Immature natural killer cell (primary cell): ENCODE data around the gene REX1BD. TPM values are rescaled to one million over a fixed set of nuclear protein-coding genes. Genes with fewer than 3 reads are reported as not detected.
"Not testable (repeated sequence)": the region's sequence is repeated elsewhere in the genome, so short reads cannot be mapped to it uniquely, and the experiment has no call there.

Source experiments
- DNase-seq, 3 donors: peaks; one replicate each; pipeline ENCODE4 v3.0.0; 2022; ENCODE audit warnings: mixed read lengths in 1 of 3
- H3K27ac Mint-ChIP-seq, 6 donors: one replicate each; pipeline ENCODE4 v1.8.0; 2020; ENCODE audit warnings: mixed read lengths in 6 of 6, mild to moderate bottlenecking in 5 of 6, inconsistent platforms in 4 of 6, moderate library complexity in 3 of 6
- H3K27me3 Mint-ChIP-seq, 3 donors: one replicate each; pipeline ENCODE4 v1.8.0; 2020 to 2021; ENCODE audit warnings: low read depth in 3 of 3, mild to moderate bottlenecking in 3 of 3, mixed read lengths in 3 of 3, moderate library complexity in 3 of 3, inconsistent platforms in 1 of 3
- H3K36me3 Mint-ChIP-seq, 3 donors: one replicate each; pipeline ENCODE4 v1.8.0; 2020; ENCODE audit warnings: mixed read lengths in 3 of 3, inconsistent platforms in 2 of 3, mild to moderate bottlenecking in 2 of 3
- H3K4me1 Mint-ChIP-seq, 2 donors: one replicate each; pipeline ENCODE4 v1.8.0; 2020; ENCODE audit warnings: inconsistent platforms in 2 of 2, mild to moderate bottlenecking in 2 of 2, mixed read lengths in 2 of 2, moderate library complexity in 1 of 2
- H3K4me3 Mint-ChIP-seq, 5 donors: one replicate each; pipeline ENCODE4 v1.8.0; 2020; ENCODE audit warnings: mild to moderate bottlenecking in 5 of 5, mixed read lengths in 5 of 5, inconsistent platforms in 3 of 5, moderate library complexity in 3 of 5
- H3K9me3 Mint-ChIP-seq, 6 donors: one replicate each; pipeline ENCODE4 v1.8.0; 2020; ENCODE audit warnings: mild to moderate bottlenecking in 6 of 6, mixed read lengths in 6 of 6, inconsistent platforms in 4 of 6, moderate library complexity in 3 of 6
- polyA plus RNA-seq, 3 donors: library from polyadenylated mRNA; unstranded; fragments of 300-500 nt; fragmentation: Illumina TruSeq; gene quantifications; one replicate each; pipeline ENCODE4 v1.2.3, GENCODE V29; 2021

The REX1BD gene
- 100 to 1,000 TPM; 123 to 175 (median 146) TPM for polyA plus RNA-seq

GRCh38 chr19:18588611-18589379, at the start of gene REX1BD:
REX1BD (plus strand) TSS chr19:18588798; CDS start chr19:18588802, 4 bp downstream.
- H3K9me3 Mint-ChIP-seq: no peaks in the 10 kb centered on the region
- peak within 1 kb of the TSS; percentile 86 to 96 (median 92) for H3K4me3 Mint-ChIP-seq
- H3K27ac Mint-ChIP-seq: peak within 1 kb of the TSS; percentile 91 to 97 (median 94)
- H3K27me3 Mint-ChIP-seq: peaks cover 0 to 9% (median 0%) of the 10 kb centered on the region in 3 donors
- no peaks in the 10 kb centered on the region for H3K36me3 Mint-ChIP-seq
- peak; percentile 82 to 85 (median 83) for DNase-seq
- peaks cover 29 to 33% of the 10 kb centered on the region in 2 donors for H3K4me1 Mint-ChIP-seq

- Mint-ChIP-seq H3K4me3 (no peak overlapping the region), H3K27me3 (peaks cover 0 to 9% (median 0%) of the 10 kb centered on the region in 3 donors), H3K9me3 (no peaks in the 10 kb centered on the region), H3K27ac (no peak overlapping the region), H3K4me1 (peaks cover 21 to 27% of the 10 kb centered on the region in 2 donors), H3K36me3 (peaks cover 4 to 6% (median 5%) of the 10 kb centered on the region in 3 donors)
- DNase-seq: no peak
Observed at GRCh38 chr19:18539372-18539771, 49.2 kb upstream of the REX1BD start.

DNA sequence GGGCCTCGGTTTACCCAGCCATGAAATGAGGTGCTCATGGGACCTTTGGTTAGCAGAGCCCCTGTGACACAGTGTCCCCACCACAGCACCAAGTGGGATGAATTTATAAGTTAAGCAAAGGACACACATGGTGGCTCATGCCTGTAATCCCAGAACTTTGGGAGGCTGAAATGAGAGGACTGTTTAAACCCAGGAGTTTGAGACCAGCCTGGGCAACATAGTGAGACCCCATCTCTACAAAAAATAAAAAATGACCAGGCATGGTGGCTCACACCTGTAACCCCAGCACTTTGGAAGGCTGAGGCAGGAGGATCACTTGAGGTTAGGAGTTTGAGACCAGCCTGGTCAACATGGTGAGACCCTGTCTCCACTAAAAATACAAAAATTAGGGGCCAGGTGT, 48.4 kb upstream of the REX1BD start:
- peaks cover 21 to 30% of the 10 kb centered on the region in 2 donors for H3K4me1 Mint-ChIP-seq
- not testable (repeated sequence) for DNase-seq, H3K27me3 Mint-ChIP-seq, H3K9me3 Mint-ChIP-seq, H3K36me3 Mint-ChIP-seq
- peak overlapping the region in 1 of 6 donors; percentile 28 for H3K27ac Mint-ChIP-seq
- peak overlapping the region in 2 of 5 donors; percentile 8 to 21 for H3K4me3 Mint-ChIP-seq

DNA sequence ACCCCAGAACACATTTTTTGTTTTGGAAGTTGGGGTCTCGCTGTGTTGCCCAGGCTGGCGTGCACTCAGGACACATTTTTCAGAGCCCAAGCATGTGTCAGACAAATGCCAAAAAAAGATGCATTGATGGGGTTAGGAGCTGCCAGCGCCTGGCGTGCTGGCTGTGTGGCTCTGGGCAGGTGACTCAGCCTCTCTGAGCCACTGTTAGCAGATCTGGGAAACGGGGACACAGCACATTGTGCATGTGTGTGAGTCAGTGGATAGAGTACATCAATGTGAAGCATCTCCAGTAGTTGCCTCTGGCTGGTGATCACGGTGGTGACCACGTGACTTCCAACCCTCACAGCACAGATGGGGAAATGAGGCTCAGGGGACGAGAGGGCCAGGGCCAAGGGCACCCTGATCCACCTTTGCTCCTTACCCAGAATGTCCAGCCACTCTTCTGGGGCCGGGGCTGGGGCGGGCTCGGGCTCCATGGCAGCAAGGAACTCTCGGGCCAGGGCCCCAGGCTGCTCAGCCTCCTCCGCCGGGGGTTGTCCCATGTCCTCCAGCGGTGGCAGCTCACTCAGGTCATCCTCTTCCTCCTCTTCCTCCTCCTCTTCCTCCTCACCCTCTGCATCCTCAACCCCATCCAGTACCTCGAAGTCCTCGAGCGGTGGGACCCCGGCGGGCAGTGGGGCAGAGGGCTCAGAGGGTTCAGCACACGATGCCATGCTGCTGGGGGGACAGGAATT, 47.2 kb upstream of the REX1BD start:
- Mint-ChIP-seq H3K4me3 (peak overlapping the region; percentile 8 to 88 (median 33)), H3K27me3 (peaks cover 0 to 9% (median 0%) of the 10 kb centered on the region in 3 donors), H3K4me1 (peaks cover 21 to 30% of the 10 kb centered on the region in 2 donors), H3K27ac (peak overlapping the region in 3 of 6 donors; percentile 21 to 81 (median 76)), H3K9me3 (no peaks in the 10 kb centered on the region), H3K36me3 (peaks cover 0 to 4% (median 4%) of the 10 kb centered on the region in 3 donors)
- DNase-seq: no peak

DNA sequence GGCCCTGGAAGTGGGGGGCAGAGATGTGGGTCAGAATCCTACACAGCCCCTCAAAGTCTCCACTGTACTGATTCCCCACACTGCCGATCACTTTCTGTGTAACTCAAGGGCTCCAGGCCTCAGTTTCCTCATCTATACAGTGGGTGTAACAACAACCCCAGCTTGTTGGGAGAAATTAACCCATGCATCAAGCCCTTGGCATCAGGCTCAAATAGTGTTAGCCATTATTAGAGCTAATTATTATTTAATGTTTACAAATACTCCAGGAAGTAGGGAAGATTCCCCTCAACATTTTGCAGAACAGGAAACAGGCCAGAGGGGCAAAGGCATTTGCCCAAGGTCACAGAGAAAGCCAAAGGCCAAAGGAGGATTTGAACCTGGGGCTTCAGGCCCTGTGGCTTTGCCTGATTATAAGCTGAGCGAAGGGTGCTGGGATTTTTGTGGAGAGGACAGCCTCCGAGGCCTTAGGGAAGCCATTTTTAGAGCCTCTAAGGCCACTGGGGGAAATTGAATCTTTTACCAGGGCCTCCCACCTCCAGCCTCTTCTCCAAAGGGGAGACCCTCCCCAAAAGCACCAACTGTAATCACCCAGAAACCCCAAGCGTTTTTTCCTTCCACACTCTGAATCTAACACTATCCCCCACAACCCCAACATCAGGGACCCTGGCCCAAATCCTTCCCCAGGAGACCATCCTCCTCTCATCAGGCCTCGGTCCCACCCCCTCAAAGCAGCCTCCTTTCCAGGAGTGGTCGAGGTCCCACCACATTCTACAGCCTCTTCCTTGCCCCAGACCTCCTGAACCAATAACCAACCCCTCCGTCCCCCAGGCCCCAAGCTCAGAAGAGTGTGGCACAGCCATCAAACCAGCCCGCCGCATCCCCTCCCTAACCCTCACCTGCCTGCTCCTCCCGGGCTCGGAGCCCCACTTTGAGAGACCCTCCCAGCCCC, 46.3 kb upstream of the REX1BD start:
- H3K27me3 Mint-ChIP-seq: peaks cover 0 to 9% (median 0%) of the 10 kb centered on the region in 3 donors
- H3K27ac Mint-ChIP-seq: peak overlapping the region; percentile 76 to 94 (median 89)
- H3K36me3 Mint-ChIP-seq: no peaks in the 10 kb centered on the region
- H3K4me3 Mint-ChIP-seq: peak overlapping the region; percentile 84 to 88 (median 86)
- H3K4me1 Mint-ChIP-seq: peaks cover 21 to 30% of the 10 kb centered on the region in 2 donors
- no peak for DNase-seq
- H3K9me3 Mint-ChIP-seq: no peaks in the 10 kb centered on the region

DNA sequence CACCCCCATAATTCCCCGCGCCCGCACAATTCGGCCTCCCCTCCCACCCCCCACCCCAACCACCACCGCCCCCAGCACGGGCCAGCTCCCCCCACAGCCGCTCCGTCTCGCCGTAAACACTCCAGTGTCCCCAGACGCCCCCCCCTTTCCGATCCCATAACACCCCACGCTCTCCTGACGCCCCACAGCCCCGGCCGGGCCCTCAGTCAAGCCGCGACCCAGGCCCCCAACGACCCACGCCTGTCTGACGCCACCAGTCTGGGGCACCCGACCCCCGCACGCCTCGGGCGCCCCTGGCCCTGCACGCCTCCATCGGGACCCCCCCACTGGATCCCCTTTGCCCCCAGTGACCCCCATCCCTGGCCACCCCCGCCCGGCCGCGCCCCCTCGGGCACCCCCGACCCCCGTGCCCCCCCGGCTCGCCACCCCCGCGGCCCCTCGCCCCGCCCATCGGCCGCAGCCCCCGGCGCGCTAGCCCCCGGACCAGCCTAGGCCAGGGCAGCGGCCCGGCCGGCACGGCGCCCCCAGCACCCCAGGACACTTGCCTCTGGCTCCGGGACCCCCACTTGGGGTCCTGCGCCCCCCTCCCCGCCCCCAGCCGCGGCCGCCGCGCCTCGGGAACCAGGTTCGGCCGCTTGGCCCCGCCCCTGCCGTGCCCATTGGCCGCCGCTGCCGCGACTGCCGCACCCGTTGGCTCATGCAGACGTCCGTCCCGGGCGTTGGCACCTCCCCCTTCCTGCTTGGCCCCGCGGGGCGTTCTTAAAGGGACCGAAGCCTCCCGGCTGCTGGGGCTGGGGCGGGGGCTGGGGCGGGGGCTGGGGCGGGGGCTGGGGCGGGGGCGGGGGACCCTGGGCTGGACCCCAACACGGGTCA, 45.4 kb upstream of the REX1BD start, which contains the start of gene FKBP8:
Gene FKBP8 (minus strand): TSS at position 633 of the 873 bp plus-strand sequence. CDS start 1,603 bp downstream, outside the sequence.
- H3K4me1 Mint-ChIP-seq: peaks cover 21 to 30% of the 10 kb centered on the region in 2 donors
- H3K27me3 Mint-ChIP-seq: peaks cover 0 to 6% (median 0%) of the 10 kb centered on the region in 3 donors
- H3K4me3 Mint-ChIP-seq: peak within 1 kb of the TSS; percentile 92 to 94 (median 93)
- peak within 1 kb of the TSS; percentile 90 to 99 (median 94) for H3K27ac Mint-ChIP-seq
- H3K9me3 Mint-ChIP-seq: no peaks in the 10 kb centered on the region
- peak; percentile 89 to 91 (median 90) for DNase-seq
- H3K36me3 Mint-ChIP-seq: no peaks in the 10 kb centered on the region

DNA sequence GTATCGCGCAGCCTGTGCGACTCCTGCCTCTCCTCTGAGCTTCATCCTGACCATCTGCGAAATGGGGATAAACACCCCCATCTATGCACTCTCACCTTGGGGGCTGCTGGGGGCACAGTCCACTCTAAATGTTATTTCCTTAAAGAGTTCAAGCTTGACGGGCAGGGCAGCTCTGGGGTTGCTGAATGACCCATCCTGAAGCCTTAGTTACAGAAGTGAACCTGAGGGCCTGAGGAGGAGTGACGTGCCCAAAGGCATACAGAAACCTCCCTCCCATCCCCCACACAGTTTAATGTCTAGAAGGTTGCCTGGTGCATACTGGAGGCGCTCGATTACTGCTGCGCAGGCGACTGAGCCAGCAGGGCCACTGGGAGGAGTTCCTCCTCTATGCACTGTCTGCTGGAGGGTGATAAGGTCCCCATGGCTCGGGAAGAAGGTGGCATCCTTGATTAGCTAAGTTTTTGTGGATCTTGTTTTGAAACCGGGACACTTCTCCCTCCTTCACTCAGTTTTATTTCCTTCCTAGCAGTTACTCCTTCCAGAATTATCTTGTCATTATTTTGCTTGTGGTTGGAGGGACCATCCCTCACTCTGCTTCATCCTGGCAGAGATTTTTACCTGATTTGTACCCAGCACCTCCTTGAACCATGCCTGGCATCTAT, 44.7 kb upstream of the REX1BD start:
- H3K4me3 Mint-ChIP-seq: peak overlapping the region; percentile 92 to 94 (median 93)
- H3K27me3 Mint-ChIP-seq: peaks cover 0 to 6% (median 1%) of the 10 kb centered on the region in 3 donors
- peak overlapping the region; percentile 90 to 99 (median 94) for H3K27ac Mint-ChIP-seq
- H3K9me3 Mint-ChIP-seq: no peaks in the 10 kb centered on the region
- peak; percentile 57 to 72 (median 57) for DNase-seq
- peaks cover 21 to 30% of the 10 kb centered on the region in 2 donors for H3K4me1 Mint-ChIP-seq
- H3K36me3 Mint-ChIP-seq: no peaks in the 10 kb centered on the region

GRCh38 chr19:18551631-18552030, 37.0 kb upstream of the REX1BD start:
- Mint-ChIP-seq H3K4me1 (no peaks in the 10 kb centered on the region), H3K9me3 (no peaks in the 10 kb centered on the region), H3K36me3 (no peaks in the 10 kb centered on the region), H3K27me3 (peaks cover 0 to 3% (median 0%) of the 10 kb centered on the region in 3 donors), H3K4me3 (no peak overlapping the region), H3K27ac (no peak overlapping the region)
- DNase-seq: no peak

GRCh38 chr19:18557411-18558201, 31.0 kb upstream of the REX1BD start, which contains the start of gene KXD1:
KXD1 (plus strand) TSS chr19:18557870; CDS start chr19:18562057, 4,187 bp downstream.
- Mint-ChIP-seq H3K27ac (peak within 1 kb of the TSS; percentile 92 to 98 (median 96)), H3K36me3 (peaks cover 0 to 3% (median 0%) of the 10 kb centered on the region in 3 donors), H3K4me3 (peak within 1 kb of the TSS; percentile 86 to 93 (median 91)), H3K4me1 (peaks cover 22 to 23% of the 10 kb centered on the region in 2 donors), H3K9me3 (no peaks in the 10 kb centered on the region), H3K27me3 (peaks cover 3 to 9% (median 5%) of the 10 kb centered on the region in 3 donors)
- DNase-seq: peak; percentile 97 to 99 (median 98)

- Mint-ChIP-seq H3K9me3 (no peaks in the 10 kb centered on the region), H3K4me3 (peak overlapping the region; percentile 84 to 93 (median 91)), H3K27ac (peak overlapping the region; percentile 92 to 98 (median 96)), H3K27me3 (peaks cover 3 to 9% (median 5%) of the 10 kb centered on the region in 3 donors), H3K36me3 (peaks cover 0 to 7% (median 4%) of the 10 kb centered on the region in 3 donors), H3K4me1 (peaks cover 22 to 23% of the 10 kb centered on the region in 2 donors)
- DNase-seq: peak in 1 of 3 donors; percentile 11
Observed at GRCh38 chr19:18558202-18558555, 30.4 kb upstream of the REX1BD start.

- Mint-ChIP-seq H3K27ac (peak overlapping the region; percentile 92 to 98 (median 96)), H3K27me3 (peaks cover 3 to 9% (median 5%) of the 10 kb centered on the region in 3 donors), H3K36me3 (peaks cover 0 to 8% (median 4%) of the 10 kb centered on the region in 3 donors), H3K4me1 (peaks cover 22 to 23% of the 10 kb centered on the region in 2 donors), H3K4me3 (peak overlapping the region; percentile 84 to 93 (median 91)), H3K9me3 (no peaks in the 10 kb centered on the region)
- DNase-seq: no peak
Observed at GRCh38 chr19:18558604-18559003, 30.0 kb upstream of the REX1BD start.
